ENCODE results near the gene KIF6. TPM values are rescaled to one million over a fixed set of nuclear protein-coding genes. Genes with fewer than 3 reads are reported as not detected.

KIF6 gene
- total RNA-seq, 6 experiments from 2014 or later, result not detected

- no peak for DNase-seq
- TF ChIP-seq, protein P1, sequence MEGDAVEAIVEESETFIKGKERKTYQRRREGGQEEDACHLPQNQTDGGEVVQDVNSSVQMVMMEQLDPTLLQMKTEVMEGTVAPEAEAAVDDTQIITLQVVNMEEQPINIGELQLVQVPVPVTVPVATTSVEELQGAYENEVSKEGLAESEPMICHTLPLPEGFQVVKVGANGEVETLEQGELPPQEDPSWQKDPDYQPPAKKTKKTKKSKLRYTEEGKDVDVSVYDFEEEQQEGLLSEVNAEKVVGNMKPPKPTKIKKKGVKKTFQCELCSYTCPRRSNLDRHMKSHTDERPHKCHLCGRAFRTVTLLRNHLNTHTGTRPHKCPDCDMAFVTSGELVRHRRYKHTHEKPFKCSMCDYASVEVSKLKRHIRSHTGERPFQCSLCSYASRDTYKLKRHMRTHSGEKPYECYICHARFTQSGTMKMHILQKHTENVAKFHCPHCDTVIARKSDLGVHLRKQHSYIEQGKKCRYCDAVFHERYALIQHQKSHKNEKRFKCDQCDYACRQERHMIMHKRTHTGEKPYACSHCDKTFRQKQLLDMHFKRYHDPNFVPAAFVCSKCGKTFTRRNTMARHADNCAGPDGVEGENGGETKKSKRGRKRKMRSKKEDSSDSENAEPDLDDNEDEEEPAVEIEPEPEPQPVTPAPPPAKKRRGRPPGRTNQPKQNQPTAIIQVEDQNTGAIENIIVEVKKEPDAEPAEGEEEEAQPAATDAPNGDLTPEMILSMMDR (IDR thresholded peaks at IDR 0.05), result no peak
- Mint-ChIP-seq H3K4me1 (ENCODE audit: low read depth) (no peaks in the 10 kb centered on the region), H3K27ac (no peak overlapping the region), H3K36me3 (ENCODE audit: low read depth) (peaks cover 6% of the 10 kb centered on the region), H3K4me3 (no peak overlapping the region), H3K27me3 (ENCODE audit: insufficient read depth) (no peaks in the 10 kb centered on the region), H3K9me3 (peaks cover 33% of the 10 kb centered on the region)
Measured at GRCh38 chr6:39453956-39454524, 271.2 kb downstream of the KIF6 start.

DNA sequence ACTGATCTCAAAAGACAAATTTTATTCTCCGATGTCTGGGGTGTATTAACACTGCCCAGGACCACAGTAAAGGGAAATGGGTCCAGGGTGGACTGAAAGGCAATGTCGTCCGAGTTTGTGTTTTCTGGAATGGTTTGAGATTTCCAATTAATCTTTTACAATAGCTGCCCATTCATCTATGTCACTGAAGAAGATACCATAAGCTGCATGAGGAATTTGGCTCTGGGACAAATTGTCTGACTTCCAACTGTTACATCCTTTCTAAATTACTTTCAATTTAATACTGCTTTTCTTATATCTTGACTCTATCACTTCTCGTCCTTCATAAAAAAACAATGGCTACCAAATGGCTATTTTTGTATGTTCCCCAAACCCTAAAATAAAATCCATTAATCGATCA, 272.0 kb downstream of the KIF6 start:
- no peak overlapping the region for H3K4me3 Mint-ChIP-seq
- H3K27me3 Mint-ChIP-seq (ENCODE audit: insufficient read depth), result no peaks in the 10 kb centered on the region
- H3K9me3 Mint-ChIP-seq, result peaks cover 41% of the 10 kb centered on the region
- H3K36me3 Mint-ChIP-seq (ENCODE audit: low read depth), result peaks cover 6% of the 10 kb centered on the region
- TF ChIP-seq, protein P1 (IDR thresholded peaks at IDR 0.05), result no peak
- no peak for DNase-seq
- H3K4me1 Mint-ChIP-seq (ENCODE audit: low read depth), result no peaks in the 10 kb centered on the region
- H3K27ac Mint-ChIP-seq, result no peak overlapping the region

GRCh38 chr6:39452306-39453145, 272.7 kb downstream of the KIF6 start:
- TF ChIP-seq, protein P1 (IDR thresholded peaks at IDR 0.05), result no peak
- H3K27me3 Mint-ChIP-seq (ENCODE audit: insufficient read depth), result no peaks in the 10 kb centered on the region; the same call in 1 of the 2 replicates
- no peaks in the 10 kb centered on the region for H3K4me1 Mint-ChIP-seq (ENCODE audit: low read depth)
- no peak for DNase-seq
- no peak overlapping the region for H3K27ac Mint-ChIP-seq
- H3K4me3 Mint-ChIP-seq, result no peak overlapping the region
- H3K9me3 Mint-ChIP-seq, result peaks cover 45% of the 10 kb centered on the region
- H3K36me3 Mint-ChIP-seq (ENCODE audit: low read depth), result peaks cover 6% of the 10 kb centered on the region

DNA sequence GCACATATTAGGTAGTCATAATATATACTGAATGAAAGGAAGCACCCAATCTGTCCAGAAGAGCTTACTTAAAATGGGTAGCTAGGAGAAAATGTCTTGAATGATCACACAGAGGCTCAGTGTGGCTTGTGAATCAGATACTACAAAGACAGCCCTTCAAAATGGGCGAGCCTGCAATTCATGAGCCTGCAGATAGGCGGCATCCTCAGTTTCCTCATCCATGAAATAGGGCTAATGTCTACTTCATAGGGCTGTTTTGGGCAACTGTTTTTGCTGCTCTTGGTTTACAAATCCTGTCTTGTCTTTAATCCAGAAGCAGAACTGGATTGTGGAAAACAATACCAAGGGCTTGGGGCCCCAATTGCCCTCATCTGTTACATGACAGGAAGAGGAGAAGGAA, 273.4 kb downstream of the KIF6 start:
- TF ChIP-seq, protein P1 (IDR thresholded peaks at IDR 0.05), result peak; percentile 47
- H3K9me3 Mint-ChIP-seq, result peaks cover 52% of the 10 kb centered on the region
- H3K4me1 Mint-ChIP-seq (ENCODE audit: low read depth), result no peaks in the 10 kb centered on the region
- H3K36me3 Mint-ChIP-seq (ENCODE audit: low read depth), result peaks cover 6% of the 10 kb centered on the region
- no peaks in the 10 kb centered on the region; the same call in 1 of the 2 replicates for H3K27me3 Mint-ChIP-seq (ENCODE audit: insufficient read depth)
- no peak overlapping the region for H3K27ac Mint-ChIP-seq
- DNase-seq, result no peak
- no peak overlapping the region for H3K4me3 Mint-ChIP-seq

DNA sequence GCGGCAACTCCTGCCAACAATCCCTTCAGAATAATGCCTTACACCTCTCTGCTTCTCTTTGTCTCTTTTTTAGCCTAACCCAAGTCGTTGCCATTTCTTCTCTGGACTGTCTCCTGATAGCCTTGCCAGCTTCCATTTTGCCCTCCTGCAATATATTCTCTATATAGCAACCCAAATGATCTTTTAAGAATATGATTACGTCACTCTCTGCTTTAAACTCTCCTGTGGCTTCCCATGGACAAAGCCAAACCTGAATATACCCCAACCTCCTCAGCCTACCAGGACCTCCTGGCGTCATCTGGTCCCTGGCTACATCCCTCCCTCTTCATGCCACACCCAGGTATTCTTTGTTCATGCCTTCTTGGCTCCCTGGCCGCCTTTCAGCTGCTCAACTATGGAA, 276.2 kb downstream of the KIF6 start:
- H3K27me3 Mint-ChIP-seq (ENCODE audit: insufficient read depth), result no peaks in the 10 kb centered on the region; the same call in 1 of the 2 replicates
- peaks cover 59% of the 10 kb centered on the region for H3K9me3 Mint-ChIP-seq
- H3K36me3 Mint-ChIP-seq (ENCODE audit: low read depth), result peaks cover 2% of the 10 kb centered on the region
- DNase-seq, result no peak
- TF ChIP-seq, protein P1 (IDR thresholded peaks at IDR 0.05), result no peak
- no peaks in the 10 kb centered on the region for H3K4me1 Mint-ChIP-seq (ENCODE audit: low read depth)
- H3K4me3 Mint-ChIP-seq, result no peak overlapping the region
- H3K27ac Mint-ChIP-seq, result no peak overlapping the region

Measured in HFFc6 (cell line).